Effector memory CD8-positive, alpha-beta T cell (primary cell): ENCODE measurements around the gene RAB11FIP4.
"Not testable (repeated sequence)": the region's sequence is repeated elsewhere in the genome, so short reads cannot be mapped to it uniquely, and the experiment has no call there.

Source experiments
- ATAC-seq: fragments of 150-1000 bp; cut with Tn5 transposase; replicated peaks from 2 replicates; pipeline ENCODE4 v1.10.0; 2021; ENCODE audit warnings: mild to moderate bottlenecking, moderate library complexity
- DNase-seq, 3 experiments: peaks; one replicate each; pipeline ENCODE4 v3.0.0; 2021
- H3K27ac Mint-ChIP-seq, 2 donors: one replicate each; pipeline ENCODE4 v1.8.0; 2022; ENCODE audit warnings: mild to moderate bottlenecking in 2 of 2, mixed read lengths in 2 of 2, moderate library complexity in 2 of 2
- H3K27me3 Mint-ChIP-seq, 2 donors: one replicate each; pipeline ENCODE4 v1.8.0; 2022; ENCODE audit warnings: mixed read lengths in 2 of 2
- H3K36me3 Mint-ChIP-seq: one replicate; pipeline ENCODE4 v1.8.0; 2022; ENCODE audit warnings: mild to moderate bottlenecking, moderate library complexity, mixed read lengths; ENCODE audit not compliant: insufficient read depth
- H3K4me1 Mint-ChIP-seq, 2 donors: one replicate each; pipeline ENCODE4 v1.8.0; 2022; ENCODE audit warnings: low read depth in 2 of 2, mixed read lengths in 2 of 2
- H3K4me3 Mint-ChIP-seq, 2 donors: one replicate each; pipeline ENCODE4 v1.8.0; 2022; ENCODE audit warnings: mild to moderate bottlenecking in 2 of 2, mixed read lengths in 2 of 2, moderate library complexity in 2 of 2
- H3K9me3 Mint-ChIP-seq, 2 donors: one replicate each; pipeline ENCODE4 v1.8.0; 2022; ENCODE audit warnings: mixed read lengths in 2 of 2

RAB11FIP4 gene

GRCh38 chr17:31435581-31435980, 44.1 kb downstream of the RAB11FIP4 start:
- H3K27ac Mint-ChIP-seq, result no peak overlapping the region
- no peaks in the 10 kb centered on the region for H3K36me3 Mint-ChIP-seq
- peaks cover 12 to 15% of the 10 kb centered on the region in 2 donors for H3K27me3 Mint-ChIP-seq
- no peak overlapping the region for H3K4me3 Mint-ChIP-seq
- peaks cover 14 to 15% of the 10 kb centered on the region in 2 donors for H3K4me1 Mint-ChIP-seq
- DNase-seq (no peak), ATAC-seq (no peak)
- H3K9me3 Mint-ChIP-seq, result no peaks in the 10 kb centered on the region

- ATAC-seq, result no peak
Measured at GRCh38 chr17:31437720-31438400, 46.4 kb downstream of the RAB11FIP4 start.

GRCh38 chr17:31439716-31440115, 48.2 kb downstream of the RAB11FIP4 start:
- H3K27me3 Mint-ChIP-seq, result no peaks in the 10 kb centered on the region
- H3K36me3 Mint-ChIP-seq, result no peaks in the 10 kb centered on the region
- DNase-seq (no peak), ATAC-seq (no peak)
- no peaks in the 10 kb centered on the region for H3K9me3 Mint-ChIP-seq
- H3K4me1 Mint-ChIP-seq, result peaks cover 0 to 3% of the 10 kb centered on the region in 2 donors
- H3K4me3 Mint-ChIP-seq, result no peak overlapping the region
- H3K27ac Mint-ChIP-seq, result peak overlapping the region in 1 of 2 donors; percentile 79

More at GRCh38 chr17:31437720-31438400, 46.4 kb downstream of the RAB11FIP4 start:
- no peak for DNase-seq
- Mint-ChIP-seq H3K27ac (no peak overlapping the region), H3K36me3 (no peaks in the 10 kb centered on the region), H3K27me3 (no peaks in the 10 kb centered on the region), H3K9me3 (no peaks in the 10 kb centered on the region), H3K4me1 (peaks cover 14% of the 10 kb centered on the region in 2 donors), H3K4me3 (no peak overlapping the region)

- H3K9me3 Mint-ChIP-seq, result no peaks in the 10 kb centered on the region
Measured at GRCh38 chr17:31442276-31442675, 50.8 kb downstream of the RAB11FIP4 start.

GRCh38 chr17:31442856-31443255, 51.4 kb downstream of the RAB11FIP4 start:
- not testable (repeated sequence) for ATAC-seq, H3K4me3 Mint-ChIP-seq, H3K27ac Mint-ChIP-seq, H3K4me1 Mint-ChIP-seq, H3K9me3 Mint-ChIP-seq, DNase-seq, H3K27me3 Mint-ChIP-seq, H3K36me3 Mint-ChIP-seq

More at GRCh38 chr17:31442276-31442675, 50.8 kb downstream of the RAB11FIP4 start:
- DNase-seq, result no peak
- H3K27ac Mint-ChIP-seq, result no peak overlapping the region
- no peak for ATAC-seq
- H3K4me1 Mint-ChIP-seq, result peaks cover 0 to 2% of the 10 kb centered on the region in 2 donors
- no peaks in the 10 kb centered on the region for H3K27me3 Mint-ChIP-seq
- H3K36me3 Mint-ChIP-seq, result no peaks in the 10 kb centered on the region
- H3K4me3 Mint-ChIP-seq, result no peak overlapping the region

- no peak for ATAC-seq
- no peaks in the 10 kb centered on the region for H3K36me3 Mint-ChIP-seq
- DNase-seq, result no peak
- H3K27me3 Mint-ChIP-seq, result no peaks in the 10 kb centered on the region
- no peak overlapping the region for H3K27ac Mint-ChIP-seq
- H3K4me1 Mint-ChIP-seq, result no peaks in the 10 kb centered on the region
- no peak overlapping the region for H3K4me3 Mint-ChIP-seq
- H3K9me3 Mint-ChIP-seq, result no peaks in the 10 kb centered on the region
Measured at GRCh38 chr17:31443386-31443785, 51.9 kb downstream of the RAB11FIP4 start.

- no peak overlapping the region for H3K4me3 Mint-ChIP-seq
- H3K4me1 Mint-ChIP-seq, result no peaks in the 10 kb centered on the region
- DNase-seq, result no peak
- H3K27ac Mint-ChIP-seq, result no peak overlapping the region
- no peaks in the 10 kb centered on the region for H3K36me3 Mint-ChIP-seq
- H3K27me3 Mint-ChIP-seq, result peaks cover 0 to 2% of the 10 kb centered on the region in 2 donors
- H3K9me3 Mint-ChIP-seq, result no peaks in the 10 kb centered on the region
- no peak for ATAC-seq
Measured at GRCh38 chr17:31444026-31444425, 52.6 kb downstream of the RAB11FIP4 start.

- DNase-seq, result no peak
- no peaks in the 10 kb centered on the region for H3K36me3 Mint-ChIP-seq
- no peak overlapping the region for H3K4me3 Mint-ChIP-seq
- H3K9me3 Mint-ChIP-seq, result no peaks in the 10 kb centered on the region
- H3K27ac Mint-ChIP-seq, result no peak overlapping the region
- peaks cover 0 to 24% of the 10 kb centered on the region in 2 donors for H3K27me3 Mint-ChIP-seq
- no peak for ATAC-seq
- H3K4me1 Mint-ChIP-seq, result peaks cover 0 to 2% of the 10 kb centered on the region in 2 donors
Measured at GRCh38 chr17:31446195-31446967, 54.9 kb downstream of the RAB11FIP4 start.

- Mint-ChIP-seq H3K9me3 (no peaks in the 10 kb centered on the region), H3K27ac (peak overlapping the region in 1 of 2 donors; percentile 35), H3K4me1 (peaks cover 0 to 2% of the 10 kb centered on the region in 2 donors), H3K4me3 (no peak overlapping the region), H3K36me3 (no peaks in the 10 kb centered on the region), H3K27me3 (peaks cover 0 to 25% of the 10 kb centered on the region in 2 donors)
- DNase-seq, result no peak
- no peak for ATAC-seq
Measured at GRCh38 chr17:31448467-31449077, 57.1 kb downstream of the RAB11FIP4 start.

- H3K27me3 Mint-ChIP-seq, result peaks cover 0 to 25% of the 10 kb centered on the region in 2 donors
- H3K9me3 Mint-ChIP-seq, result no peaks in the 10 kb centered on the region
- no peak for DNase-seq
- no peak for ATAC-seq
- no peak overlapping the region for H3K4me3 Mint-ChIP-seq
- H3K27ac Mint-ChIP-seq, result peak overlapping the region; percentile 16 to 69
- H3K4me1 Mint-ChIP-seq, result peaks cover 0 to 2% of the 10 kb centered on the region in 2 donors
- H3K36me3 Mint-ChIP-seq, result no peaks in the 10 kb centered on the region
Measured at GRCh38 chr17:31449111-31449510, 57.6 kb downstream of the RAB11FIP4 start.

- DNase-seq (no peak), ATAC-seq (no peak)
- Mint-ChIP-seq H3K36me3 (no peaks in the 10 kb centered on the region), H3K4me1 (peaks cover 0 to 2% of the 10 kb centered on the region in 2 donors), H3K27ac (peak overlapping the region in 1 of 2 donors; percentile 69), H3K27me3 (peaks cover 0 to 25% of the 10 kb centered on the region in 2 donors), H3K4me3 (no peak overlapping the region), H3K9me3 (no peaks in the 10 kb centered on the region)
Measured at GRCh38 chr17:31449746-31450145, 58.3 kb downstream of the RAB11FIP4 start.

GRCh38 chr17:31452101-31452500, 60.6 kb downstream of the RAB11FIP4 start:
- H3K4me3 Mint-ChIP-seq, result no peak overlapping the region
- no peaks in the 10 kb centered on the region for H3K36me3 Mint-ChIP-seq
- no peak overlapping the region for H3K27ac Mint-ChIP-seq
- H3K9me3 Mint-ChIP-seq, result no peaks in the 10 kb centered on the region
- no peak for ATAC-seq
- peaks cover 0 to 25% of the 10 kb centered on the region in 2 donors for H3K27me3 Mint-ChIP-seq
- no peak for DNase-seq
- peaks cover 0 to 2% of the 10 kb centered on the region in 2 donors for H3K4me1 Mint-ChIP-seq

- no peak for ATAC-seq
- no peaks in the 10 kb centered on the region for H3K9me3 Mint-ChIP-seq
- peaks cover 0 to 2% of the 10 kb centered on the region in 2 donors for H3K4me1 Mint-ChIP-seq
- no peak overlapping the region for H3K27ac Mint-ChIP-seq
- peaks cover 0 to 25% of the 10 kb centered on the region in 2 donors for H3K27me3 Mint-ChIP-seq
- H3K36me3 Mint-ChIP-seq, result no peaks in the 10 kb centered on the region
- no peak for DNase-seq
- H3K4me3 Mint-ChIP-seq, result no peak overlapping the region
Measured at GRCh38 chr17:31452561-31453110, 61.2 kb downstream of the RAB11FIP4 start.
